ENCODE results near the gene PTPRT.

Gene PTPRT

GRCh38 chr20:42319252-42320013, 870.3 kb downstream of the PTPRT start:
- no peak overlapping the region for H3K9ac ChIP-seq (ENCODE audit: insufficient read length)
- H3K36me3 ChIP-seq (ENCODE audit: insufficient read depth, low read length), result no peaks in the 10 kb centered on the region
- no peak for TF ChIP-seq FOXP2 (optimal IDR thresholded peaks at IDR 0.05; ENCODE audit: control extremely low read depth, extremely low read length, insufficient read depth)
- TF ChIP-seq EZH2 (IDR thresholded peaks at IDR 0.05), result no peak
- TF ChIP-seq POLR2AphosphoS5 (IDR thresholded peaks at IDR 0.05; ENCODE audit: borderline replicate concordance, low read depth, low read length), result no peak
- no peak for DNase-seq (ENCODE audit: low read depth, low spot score)
- no peak overlapping the region for H3K4me3 ChIP-seq
- H3K9me3 ChIP-seq (ENCODE audit: low read depth, low read length), result no peaks in the 10 kb centered on the region
- no peak overlapping the region for H3K27ac ChIP-seq

DNA sequence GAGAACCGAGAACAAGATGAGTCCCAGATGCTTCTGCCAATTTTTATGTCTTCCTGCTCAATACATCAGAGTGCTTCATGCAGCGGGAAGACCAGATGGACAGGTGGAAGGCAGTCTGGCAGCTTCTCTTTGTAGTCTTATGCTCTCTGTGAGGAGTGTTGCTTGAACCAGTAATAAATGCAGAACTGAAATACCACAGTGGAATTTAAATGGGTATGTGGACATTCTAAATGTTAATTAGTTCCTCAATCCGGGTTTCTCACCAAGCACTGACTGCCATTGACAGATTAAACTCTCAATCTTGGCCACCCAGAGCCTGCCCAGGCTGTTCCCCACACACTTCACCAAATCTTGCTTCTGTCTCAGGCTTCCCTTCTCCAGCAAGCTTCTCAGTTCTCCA, 876.0 kb downstream of the PTPRT start:
- DNase-seq (ENCODE audit: low read depth, low spot score), result no peak
- Histone ChIP-seq H3K4me3 (no peak overlapping the region), H3K9ac (ENCODE audit: insufficient read length) (no peak overlapping the region)

GRCh38 chr20:42309050-42309449, 880.7 kb downstream of the PTPRT start:
- Histone ChIP-seq H3K9ac (ENCODE audit: insufficient read length) (no peak overlapping the region), H3K27ac (no peak overlapping the region), H3K9me3 (ENCODE audit: low read depth, low read length) (no peaks in the 10 kb centered on the region), H3K36me3 (ENCODE audit: insufficient read depth, low read length) (no peaks in the 10 kb centered on the region), H3K4me3 (no peak overlapping the region)
- DNase-seq (ENCODE audit: low read depth, low spot score), result no peak
- TF ChIP-seq POLR2AphosphoS5 (IDR thresholded peaks at IDR 0.05; ENCODE audit: borderline replicate concordance, low read depth, low read length) (no peak), FOXP2 (optimal IDR thresholded peaks at IDR 0.05; ENCODE audit: control extremely low read depth, extremely low read length, insufficient read depth) (no peak), EZH2 (IDR thresholded peaks at IDR 0.05) (no peak)

More for the DNA sequence above, 876.0 kb downstream of the PTPRT start:
- Histone ChIP-seq H3K27ac (no peak overlapping the region), H3K9me3 (ENCODE audit: low read depth, low read length) (no peaks in the 10 kb centered on the region), H3K36me3 (ENCODE audit: insufficient read depth, low read length) (no peaks in the 10 kb centered on the region)
- no peak for TF ChIP-seq EZH2 (IDR thresholded peaks at IDR 0.05)
- TF ChIP-seq FOXP2 (optimal IDR thresholded peaks at IDR 0.05; ENCODE audit: control extremely low read depth, extremely low read length, insufficient read depth), result no peak
- no peak for TF ChIP-seq POLR2AphosphoS5 (IDR thresholded peaks at IDR 0.05; ENCODE audit: borderline replicate concordance, low read depth, low read length)

DNA sequence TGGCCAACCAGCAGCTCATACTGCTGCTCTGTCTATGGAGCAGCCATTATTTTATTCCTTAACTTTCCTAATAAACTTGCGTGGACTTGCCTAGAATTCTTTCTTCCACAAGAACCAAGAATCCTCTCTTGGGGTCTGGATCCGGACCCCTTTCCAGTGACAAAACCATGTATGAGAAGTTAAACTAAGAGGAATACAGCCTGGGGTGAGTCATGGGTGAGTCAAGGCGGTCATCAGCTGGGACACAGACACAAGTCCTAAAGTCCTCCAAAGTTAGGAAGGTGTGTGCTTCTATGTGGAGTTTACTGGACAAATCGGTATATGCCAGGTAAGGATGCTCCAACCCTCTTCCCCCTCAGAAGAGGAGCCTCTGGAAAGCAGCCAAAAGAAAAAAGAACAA, 881.5 kb downstream of the PTPRT start:
- no peak overlapping the region for H3K4me3 ChIP-seq
- no peaks in the 10 kb centered on the region for H3K36me3 ChIP-seq (ENCODE audit: insufficient read depth, low read length)
- no peak overlapping the region for H3K27ac ChIP-seq
- no peak overlapping the region for H3K9ac ChIP-seq (ENCODE audit: insufficient read length)
- TF ChIP-seq EZH2 (IDR thresholded peaks at IDR 0.05), result no peak
- no peak for TF ChIP-seq POLR2AphosphoS5 (IDR thresholded peaks at IDR 0.05; ENCODE audit: borderline replicate concordance, low read depth, low read length)
- no peak for TF ChIP-seq FOXP2 (optimal IDR thresholded peaks at IDR 0.05; ENCODE audit: control extremely low read depth, extremely low read length, insufficient read depth)
- no peaks in the 10 kb centered on the region for H3K9me3 ChIP-seq (ENCODE audit: low read depth, low read length)
- no peak for DNase-seq (ENCODE audit: low read depth, low spot score)

GRCh38 chr20:42295592-42295991, 894.1 kb downstream of the PTPRT start:
- no peak overlapping the region for H3K4me3 ChIP-seq
- no peak for DNase-seq (ENCODE audit: low read depth, low spot score)
- no peak for TF ChIP-seq EZH2 (IDR thresholded peaks at IDR 0.05)
- no peak for TF ChIP-seq FOXP2 (optimal IDR thresholded peaks at IDR 0.05; ENCODE audit: control extremely low read depth, extremely low read length, insufficient read depth)
- H3K9me3 ChIP-seq (ENCODE audit: low read depth, low read length), result no peaks in the 10 kb centered on the region
- H3K36me3 ChIP-seq (ENCODE audit: insufficient read depth, low read length), result no peaks in the 10 kb centered on the region
- H3K9ac ChIP-seq (ENCODE audit: insufficient read length), result no peak overlapping the region
- H3K27ac ChIP-seq, result no peak overlapping the region

GRCh38 chr20:42294976-42295375, 894.7 kb downstream of the PTPRT start:
- Histone ChIP-seq H3K36me3 (ENCODE audit: insufficient read depth, low read length) (no peaks in the 10 kb centered on the region), H3K9ac (ENCODE audit: insufficient read length) (no peak overlapping the region), H3K9me3 (ENCODE audit: low read depth, low read length) (no peaks in the 10 kb centered on the region), H3K27ac (no peak overlapping the region), H3K4me3 (no peak overlapping the region)
- TF ChIP-seq POLR2AphosphoS5 (IDR thresholded peaks at IDR 0.05; ENCODE audit: borderline replicate concordance, low read depth, low read length), result no peak
- TF ChIP-seq EZH2 (IDR thresholded peaks at IDR 0.05), result no peak
- TF ChIP-seq FOXP2 (optimal IDR thresholded peaks at IDR 0.05; ENCODE audit: control extremely low read depth, extremely low read length, insufficient read depth), result no peak
- DNase-seq (ENCODE audit: low read depth, low spot score), result no peak

- Histone ChIP-seq H3K27ac (no peak overlapping the region), H3K9me3 (ENCODE audit: low read depth, low read length) (no peaks in the 10 kb centered on the region), H3K36me3 (ENCODE audit: insufficient read depth, low read length) (no peaks in the 10 kb centered on the region), H3K9ac (ENCODE audit: insufficient read length) (no peak overlapping the region), H3K4me3 (no peak overlapping the region)
- TF ChIP-seq POLR2AphosphoS5 (IDR thresholded peaks at IDR 0.05; ENCODE audit: borderline replicate concordance, low read depth, low read length) (no peak), EZH2 (IDR thresholded peaks at IDR 0.05) (no peak), FOXP2 (optimal IDR thresholded peaks at IDR 0.05; ENCODE audit: control extremely low read depth, extremely low read length, insufficient read depth) (no peak)
- DNase-seq (ENCODE audit: low read depth, low spot score), result no peak
Observed at GRCh38 chr20:42281801-42282200, 907.9 kb downstream of the PTPRT start.

GRCh38 chr20:42276718-42277602, 912.7 kb downstream of the PTPRT start:
- no peak for DNase-seq (ENCODE audit: low read depth, low spot score)

More at GRCh38 chr20:42276718-42277602, 912.7 kb downstream of the PTPRT start:
- Histone ChIP-seq H3K36me3 (ENCODE audit: insufficient read depth, low read length) (no peaks in the 10 kb centered on the region), H3K4me3 (no peak overlapping the region), H3K9me3 (ENCODE audit: low read depth, low read length) (no peaks in the 10 kb centered on the region), H3K27ac (no peak overlapping the region), H3K9ac (ENCODE audit: insufficient read length) (no peak overlapping the region)
- TF ChIP-seq EZH2 (IDR thresholded peaks at IDR 0.05) (no peak), POLR2AphosphoS5 (IDR thresholded peaks at IDR 0.05; ENCODE audit: borderline replicate concordance, low read depth, low read length) (no peak), FOXP2 (optimal IDR thresholded peaks at IDR 0.05; ENCODE audit: control extremely low read depth, extremely low read length, insufficient read depth) (no peak)
